Osteoblast (primary cell): Measurements from ENCODE around the gene PLXDC2. TPM values are rescaled to one million over a fixed set of nuclear protein-coding genes. Genes with fewer than 3 reads are reported as not detected.

ENCODE experiments used
- DNase-seq: peaks from one replicate; pipeline ENCODE4 v3.0.0; 2011; ENCODE audit warnings: low spot score, mixed read lengths; ENCODE audit not compliant: insufficient read length; ENCODE audit errors: missing footprints
- H2AFZ ChIP-seq: 2 replicates; pipeline ENCODE4 v1.6.0; 2011; ENCODE audit warnings: mild to moderate bottlenecking, low read length
- H3K27ac ChIP-seq: 2 replicates; pipeline ENCODE4 v1.5.1; 2011; ENCODE audit warnings: mild to moderate bottlenecking, low read depth, low read length, moderate library complexity
- H3K27me3 ChIP-seq: 2 replicates; pipeline ENCODE4 v1.6.0; 2012; ENCODE audit warnings: mild to moderate bottlenecking, control low read depth, inconsistent platforms, low read length, moderate library complexity; ENCODE audit not compliant: insufficient read depth
- H3K36me3 ChIP-seq: 2 replicates; pipeline ENCODE4 v1.5.1; 2011; ENCODE audit warnings: mild to moderate bottlenecking, low read length, control low read depth, moderate library complexity; ENCODE audit not compliant: insufficient read depth
- H3K4me1 ChIP-seq: 2 replicates; pipeline ENCODE4 v1.5.1; 2011; ENCODE audit warnings: mild to moderate bottlenecking, low read length, control low read depth, moderate library complexity; ENCODE audit not compliant: insufficient read depth
- H3K4me2 ChIP-seq: 2 replicates; pipeline ENCODE4 v1.6.0; 2011; ENCODE audit warnings: mild to moderate bottlenecking, low read length; ENCODE audit not compliant: insufficient read depth
- H3K4me3 ChIP-seq: fragments of 200-600 bp; sonication (generic); 3 replicates; pipeline ENCODE4 v1.5.1; 2012; ENCODE audit warnings: mild to moderate bottlenecking, low read length, inconsistent platforms; ENCODE audit not compliant: insufficient read depth
- H3K79me2 ChIP-seq: 2 replicates; pipeline ENCODE4 v1.6.0; 2012; ENCODE audit warnings: mild to moderate bottlenecking, low read length, control low read depth, inconsistent platforms; ENCODE audit not compliant: insufficient read depth
- H3K9me3 ChIP-seq: 2 replicates; pipeline ENCODE4 v1.5.1; 2011; ENCODE audit warnings: low read depth, low read length, control low read depth
- H4K20me1 ChIP-seq: 2 replicates; pipeline ENCODE4 v1.6.0; 2012; ENCODE audit warnings: mild to moderate bottlenecking, low read length, control low read depth; ENCODE audit not compliant: insufficient read depth
- total RNA-seq: library from RNA; depleted of rRNA; stranded (reverse); fragments of >200 nt; gene quantifications from 2 replicates; pipeline ENCODE4 v1.2.3, GENCODE V29; 2012
- TF ChIP-seq, protein P1 (sequence below): IDR thresholded peaks from 2 replicates; pipeline ENCODE4 v1.5.1; 2011; ENCODE audit warnings: mild to moderate bottlenecking, low read depth, low read length, moderate library complexity; ENCODE audit errors: extremely low read depth

The PLXDC2 gene
- total RNA-seq, 1 donor, result 63.3 TPM

DNA sequence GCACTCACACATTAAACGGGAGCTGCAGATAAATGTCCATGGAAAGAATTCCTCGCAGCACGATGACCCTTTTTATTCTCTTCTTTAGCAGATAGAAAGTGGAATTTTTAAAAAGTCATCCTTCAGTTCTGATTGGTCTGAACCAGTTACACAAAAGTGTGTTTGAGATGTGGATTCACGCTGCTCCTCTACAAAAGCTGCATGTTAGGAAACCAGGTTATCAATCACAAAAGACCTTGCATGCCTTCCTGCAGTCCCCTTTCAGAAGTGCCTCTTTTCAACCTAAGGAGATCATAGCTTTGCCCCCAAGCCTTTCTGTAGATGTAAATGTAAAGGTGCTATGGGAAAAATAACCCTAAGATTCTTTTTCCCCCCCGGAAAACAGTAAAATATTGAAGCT is 299.7 kb downstream of the PLXDC2 start:
- Histone ChIP-seq H3K4me3 (no peak overlapping the region), H4K20me1 (no peaks in the 10 kb centered on the region), H3K4me2 (no peak overlapping the region), H3K36me3 (no peaks in the 10 kb centered on the region), H2AFZ (no peak overlapping the region), H3K79me2 (no peaks in the 10 kb centered on the region), H3K4me1 (no peaks in the 10 kb centered on the region), H3K27me3 (no peaks in the 10 kb centered on the region), H3K27ac (no peak overlapping the region), H3K9me3 (no peaks in the 10 kb centered on the region)
- no peak for DNase-seq
- TF ChIP-seq, protein P1, sequence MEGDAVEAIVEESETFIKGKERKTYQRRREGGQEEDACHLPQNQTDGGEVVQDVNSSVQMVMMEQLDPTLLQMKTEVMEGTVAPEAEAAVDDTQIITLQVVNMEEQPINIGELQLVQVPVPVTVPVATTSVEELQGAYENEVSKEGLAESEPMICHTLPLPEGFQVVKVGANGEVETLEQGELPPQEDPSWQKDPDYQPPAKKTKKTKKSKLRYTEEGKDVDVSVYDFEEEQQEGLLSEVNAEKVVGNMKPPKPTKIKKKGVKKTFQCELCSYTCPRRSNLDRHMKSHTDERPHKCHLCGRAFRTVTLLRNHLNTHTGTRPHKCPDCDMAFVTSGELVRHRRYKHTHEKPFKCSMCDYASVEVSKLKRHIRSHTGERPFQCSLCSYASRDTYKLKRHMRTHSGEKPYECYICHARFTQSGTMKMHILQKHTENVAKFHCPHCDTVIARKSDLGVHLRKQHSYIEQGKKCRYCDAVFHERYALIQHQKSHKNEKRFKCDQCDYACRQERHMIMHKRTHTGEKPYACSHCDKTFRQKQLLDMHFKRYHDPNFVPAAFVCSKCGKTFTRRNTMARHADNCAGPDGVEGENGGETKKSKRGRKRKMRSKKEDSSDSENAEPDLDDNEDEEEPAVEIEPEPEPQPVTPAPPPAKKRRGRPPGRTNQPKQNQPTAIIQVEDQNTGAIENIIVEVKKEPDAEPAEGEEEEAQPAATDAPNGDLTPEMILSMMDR, result no peak

DNA sequence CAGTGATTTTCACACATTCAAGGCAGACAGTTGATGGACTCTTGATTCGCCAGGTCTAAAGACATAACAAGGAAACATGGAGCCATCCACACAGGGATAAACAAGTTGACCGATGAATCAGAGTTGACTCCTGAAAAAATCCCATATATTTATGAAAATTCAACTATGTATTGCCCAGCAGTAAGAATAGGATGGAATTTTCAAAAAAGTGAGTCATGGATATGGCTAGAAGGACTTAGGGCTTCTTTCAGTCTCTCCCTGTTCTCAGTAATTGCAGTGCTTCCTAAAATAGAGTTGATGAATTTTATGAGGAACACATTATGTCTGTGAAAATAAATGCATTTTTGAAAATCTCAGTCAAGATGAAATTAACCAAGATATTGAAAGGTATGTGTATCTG is 301.2 kb downstream of the PLXDC2 start:
- Histone ChIP-seq H3K27me3 (no peaks in the 10 kb centered on the region), H3K27ac (no peak overlapping the region), H2AFZ (no peak overlapping the region), H3K4me1 (no peaks in the 10 kb centered on the region), H3K4me3 (no peak overlapping the region), H3K9me3 (no peaks in the 10 kb centered on the region), H4K20me1 (no peaks in the 10 kb centered on the region), H3K79me2 (no peaks in the 10 kb centered on the region), H3K36me3 (no peaks in the 10 kb centered on the region), H3K4me2 (no peak overlapping the region)
- TF ChIP-seq, protein P1, result no peak
- no peak for DNase-seq

DNA sequence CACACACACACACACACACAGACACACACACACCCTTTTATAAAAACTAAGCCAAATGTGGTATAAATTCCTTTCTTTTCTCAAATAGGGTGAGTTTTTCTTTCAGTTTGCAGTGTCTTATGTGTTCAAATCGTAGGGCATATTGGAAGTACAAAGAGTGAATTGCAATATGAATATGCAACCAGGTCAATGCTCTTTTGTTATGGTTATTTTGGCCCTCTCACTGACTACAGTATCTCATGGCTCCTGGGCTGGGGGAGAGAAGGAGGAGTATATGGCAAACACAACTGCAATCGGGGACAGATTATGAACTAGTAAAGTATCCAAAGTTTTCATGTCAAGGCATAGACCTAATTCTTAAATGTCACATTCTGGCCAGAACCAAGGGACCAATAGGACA is 301.9 kb downstream of the PLXDC2 start:
- no peaks in the 10 kb centered on the region for H3K79me2 ChIP-seq
- no peak for DNase-seq

DNA sequence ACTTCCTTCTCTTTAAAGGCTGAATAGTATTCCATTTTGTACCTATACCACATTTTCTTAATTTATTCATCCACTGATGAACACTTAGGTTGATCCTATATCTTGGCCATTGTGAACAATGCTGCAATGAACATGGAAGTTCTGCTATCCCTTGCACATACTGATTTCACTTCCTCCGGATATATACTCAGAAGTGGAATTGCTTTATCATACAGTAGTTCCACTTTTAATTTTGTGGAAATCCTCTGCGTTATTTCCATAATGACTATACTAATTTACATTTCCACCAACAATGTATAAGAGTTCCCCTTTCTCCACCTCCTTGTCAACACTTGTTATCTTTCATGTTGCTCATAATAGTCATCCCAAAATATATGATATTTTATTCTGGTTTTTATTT is 312.6 kb downstream of the PLXDC2 start:
- H3K4me3 ChIP-seq, result no peak overlapping the region
- DNase-seq, result no peak
- no peaks in the 10 kb centered on the region for H3K9me3 ChIP-seq
- no peaks in the 10 kb centered on the region for H4K20me1 ChIP-seq
- no peaks in the 10 kb centered on the region for H3K79me2 ChIP-seq
- no peaks in the 10 kb centered on the region for H3K4me1 ChIP-seq
- no peaks in the 10 kb centered on the region for H3K36me3 ChIP-seq
- no peak overlapping the region for H2AFZ ChIP-seq
- no peaks in the 10 kb centered on the region for H3K27me3 ChIP-seq
- TF ChIP-seq, protein P1, result no peak
- no peak overlapping the region for H3K4me2 ChIP-seq
- H3K27ac ChIP-seq, result no peak overlapping the region

More for the DNA sequence above, 301.9 kb downstream of the PLXDC2 start:
- Histone ChIP-seq H3K27me3 (no peaks in the 10 kb centered on the region), H4K20me1 (no peaks in the 10 kb centered on the region), H3K4me2 (no peak overlapping the region), H3K4me1 (no peaks in the 10 kb centered on the region), H3K36me3 (no peaks in the 10 kb centered on the region), H3K9me3 (no peaks in the 10 kb centered on the region), H3K4me3 (no peak overlapping the region), H3K27ac (no peak overlapping the region), H2AFZ (no peak overlapping the region)
- TF ChIP-seq, protein P1, result no peak
